Activated CD8-positive, alpha-beta T cell treated with anti-CD3 and anti-CD28 coated beads, Interleukin-2, amount 10 ng/mL, durations not matched to agents 7 days and 5 days (primary cell): ENCODE measurements around the gene PTGR2. TPM values are rescaled to one million over a fixed set of nuclear protein-coding genes. Genes with fewer than 3 reads are reported as not detected.
A peak's percentile ranks its signal among the peaks of the same experiment; 100 is the strongest.
"Not testable (repeated sequence)": the region's sequence is repeated elsewhere in the genome, so short reads cannot be mapped to it uniquely, and the experiment has no call there.

Source experiments
- ATAC-seq: fragments of 150-1000 bp; cut with Tn5 transposase; one replicate; pipeline ENCODE4 v1.10.0; 2021; ENCODE audit warnings: moderate library complexity
- CTCF ChIA-PET: fragments of 350-600 bp; sonication (Branson Sonifier 250); formaldehyde crosslinking; loops from one replicate; lab custom pipeline; 2021; ENCODE audit warnings: antibody characterized with exemption; lab: Charles Lee
- POLR2A ChIA-PET: fragments of 350-600 bp; sonication (Branson Sonifier 250); formaldehyde crosslinking; loops from one replicate; lab custom pipeline; 2021; ENCODE audit warnings: antibody characterized with exemption; lab: Charles Lee
- DNase-seq: peaks from one replicate; pipeline ENCODE4 v3.0.0-alpha.2; 2020
- H3K27ac Mint-ChIP-seq: one replicate; pipeline ENCODE4 v1.8.0; 2021; ENCODE audit warnings: mild to moderate bottlenecking, mixed read lengths
- H3K27me3 Mint-ChIP-seq: one replicate; pipeline ENCODE4 v1.8.0; 2021; ENCODE audit warnings: low read depth, mixed read lengths
- H3K36me3 Mint-ChIP-seq: one replicate; pipeline ENCODE4 v1.8.0; 2021; ENCODE audit warnings: low read depth, mixed read lengths
- H3K4me1 Mint-ChIP-seq: one replicate; pipeline ENCODE4 v1.8.0; 2021; ENCODE audit warnings: low read depth, mixed read lengths
- H3K4me3 Mint-ChIP-seq: one replicate; pipeline ENCODE4 v1.8.0; 2021; ENCODE audit warnings: mild to moderate bottlenecking, mixed read lengths
- H3K9me3 Mint-ChIP-seq: one replicate; pipeline ENCODE4 v1.8.0; 2022; ENCODE audit warnings: mixed read lengths; ENCODE audit not compliant: insufficient read depth
- total RNA-seq, 2 experiments: library from RNA; stranded (reverse); gene quantifications; one replicate each; pipeline ENCODE4 v1.2.3, GENCODE V29; 2021

Gene PTGR2
- total RNA-seq, 2 experiments from 2014 or later, result 1.4 to 1.8 TPM

- Mint-ChIP-seq H3K27me3 (peaks cover 3% of the 10 kb centered on the region), H3K27ac (no peak overlapping the region)
These were observed 18.6 kb upstream of the PTGR2 start for GRCh38 chr14:73833034-73833433.

GRCh38 chr14:73833530-73834260, 17.9 kb upstream of the PTGR2 start:
- Mint-ChIP-seq H3K9me3 (no peaks in the 10 kb centered on the region), H3K36me3 (no peaks in the 10 kb centered on the region), H3K27me3 (peaks cover 3% of the 10 kb centered on the region), H3K4me1 (peaks cover 14% of the 10 kb centered on the region), H3K4me3 (no peak overlapping the region), H3K27ac (no peak overlapping the region)
- no peak for ATAC-seq
- no peak for DNase-seq
- POLR2A ChIA-PET, result no interaction called here
- CTCF ChIA-PET, result interaction anchor here (1.2 kb wide), 1 partner anchor 77 kb away, joined by 3 read pairs; no protein-coding TSS in a partner anchor

More at GRCh38 chr14:73833034-73833433, 18.6 kb upstream of the PTGR2 start:
- CTCF ChIA-PET, result interaction anchor here (1.7 kb wide), 1 partner anchor 104 kb away, joined by 4 read pairs; no protein-coding TSS in a partner anchor
- DNase-seq (no peak), ATAC-seq (no peak)
- Mint-ChIP-seq H3K4me1 (peaks cover 14% of the 10 kb centered on the region), H3K4me3 (no peak overlapping the region), H3K36me3 (no peaks in the 10 kb centered on the region), H3K9me3 (no peaks in the 10 kb centered on the region)
- POLR2A ChIA-PET, result no interaction called here

- CTCF ChIA-PET, result interaction anchor here (1.2 kb wide), 1 partner anchor 77 kb away, joined by 3 read pairs; no protein-coding TSS in a partner anchor
- DNase-seq (no peak), ATAC-seq (no peak)
- peaks cover 3% of the 10 kb centered on the region for H3K27me3 Mint-ChIP-seq
- no peak overlapping the region for H3K4me3 Mint-ChIP-seq
- H3K27ac Mint-ChIP-seq, result no peak overlapping the region
- no peaks in the 10 kb centered on the region for H3K9me3 Mint-ChIP-seq
- POLR2A ChIA-PET, result no interaction called here
- peaks cover 11% of the 10 kb centered on the region for H3K4me1 Mint-ChIP-seq
- no peaks in the 10 kb centered on the region for H3K36me3 Mint-ChIP-seq
These were observed 17.4 kb upstream of the PTGR2 start for GRCh38 chr14:73834261-73834625.

DNA sequence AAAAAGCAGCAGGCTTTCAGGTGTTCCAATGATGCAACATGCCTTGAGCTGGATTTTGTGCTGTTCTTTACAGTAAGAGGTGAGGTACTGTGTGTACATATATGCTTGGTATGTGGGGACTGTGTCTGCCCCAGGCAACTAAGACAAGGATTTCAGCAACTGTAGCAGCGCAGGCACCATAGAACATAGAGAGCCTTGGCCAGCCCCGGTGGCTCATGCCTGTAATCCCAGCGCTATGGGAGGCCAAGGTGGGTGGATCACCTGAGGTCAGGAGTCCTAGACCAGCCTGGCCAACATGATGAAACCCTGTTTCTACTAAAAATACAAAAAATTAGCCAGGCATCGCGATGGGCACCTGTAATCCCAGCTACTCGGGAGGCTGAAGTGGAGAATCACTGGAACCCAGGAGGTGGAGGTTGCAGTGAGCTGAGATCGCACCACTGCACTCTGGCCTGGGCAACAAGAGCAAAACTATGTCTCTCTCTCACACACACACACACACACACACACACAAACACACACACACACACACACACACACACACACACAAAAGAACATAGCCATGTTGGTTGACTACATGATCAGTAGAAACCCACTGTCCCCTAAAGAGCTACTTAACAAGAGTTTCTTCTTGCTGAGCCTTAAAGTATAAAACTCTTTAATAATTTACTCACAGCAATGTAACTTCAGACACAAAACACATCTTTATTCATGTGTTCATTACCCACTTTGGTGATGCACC, 13.2 kb upstream of the PTGR2 start:
- CTCF ChIA-PET, result interaction anchor here (0.9 to 1.1 kb wide), 2 partner anchors 8 to 12 kb away, joined by 3 to 4 read pairs; no protein-coding TSS in a partner anchor
- not testable (repeated sequence) for H3K36me3 Mint-ChIP-seq, H3K4me3 Mint-ChIP-seq, H3K27ac Mint-ChIP-seq, H3K4me1 Mint-ChIP-seq, ATAC-seq, DNase-seq, H3K27me3 Mint-ChIP-seq, H3K9me3 Mint-ChIP-seq
- POLR2A ChIA-PET, result interaction anchor here (0.6 kb wide), 1 partner anchor 79 kb away, joined by 4 read pairs; no protein-coding TSS in a partner anchor

GRCh38 chr14:73842201-73842600, 9.4 kb upstream of the PTGR2 start:
- Mint-ChIP-seq H3K4me1 (no peaks in the 10 kb centered on the region), H3K27me3 (peaks cover 2% of the 10 kb centered on the region), H3K36me3 (peaks cover 2% of the 10 kb centered on the region), H3K27ac (no peak overlapping the region), H3K4me3 (no peak overlapping the region), H3K9me3 (no peaks in the 10 kb centered on the region)
- ChIA-PET POLR2A (no interaction called here), CTCF (interaction anchor here (1.3 to 1.5 kb wide), 2 partner anchors 11 to 17 kb away, joined by 3 read pairs; no protein-coding TSS in a partner anchor)
- DNase-seq (no peak), ATAC-seq (no peak)

GRCh38 chr14:73842851-73843250, 8.8 kb upstream of the PTGR2 start:
- CTCF ChIA-PET, result interaction anchor here (1.3 to 1.5 kb wide), 2 partner anchors 10 to 18 kb away, joined by 3 read pairs; no protein-coding TSS in a partner anchor
- Mint-ChIP-seq H3K27me3 (peaks cover 4% of the 10 kb centered on the region), H3K9me3 (no peaks in the 10 kb centered on the region), H3K4me3 (no peak overlapping the region), H3K36me3 (peaks cover 2% of the 10 kb centered on the region), H3K4me1 (no peaks in the 10 kb centered on the region), H3K27ac (no peak overlapping the region)
- DNase-seq (no peak), ATAC-seq (no peak)
- POLR2A ChIA-PET, result no interaction called here

GRCh38 chr14:73843296-73843695, 8.3 kb upstream of the PTGR2 start:
- CTCF ChIA-PET, result interaction anchor here (1.5 kb wide), 1 partner anchor 10 kb away, joined by 3 read pairs; no protein-coding TSS in a partner anchor
- no peaks in the 10 kb centered on the region for H3K9me3 Mint-ChIP-seq

DNA sequence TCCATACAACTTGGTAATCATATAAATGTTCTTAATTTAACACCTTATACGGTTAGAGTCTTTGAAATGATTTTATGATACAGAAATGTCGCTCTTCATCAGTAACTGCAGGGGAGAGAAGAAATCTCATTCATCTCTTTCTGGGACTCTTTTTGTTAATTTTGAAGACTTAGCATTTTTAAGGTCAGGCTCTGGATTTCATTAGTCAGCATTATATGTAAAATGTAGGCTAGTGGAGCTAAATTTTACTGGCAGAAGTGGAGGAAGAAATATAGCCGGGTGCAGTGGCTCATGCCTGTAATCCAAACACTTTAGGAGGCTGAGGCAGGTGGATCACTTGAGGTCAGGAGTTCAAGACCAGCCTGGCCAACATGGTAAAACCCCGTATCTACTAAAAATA, 4.7 kb upstream of the PTGR2 start:
- H3K36me3 Mint-ChIP-seq, result peaks cover 4% of the 10 kb centered on the region
- no peak overlapping the region for H3K4me3 Mint-ChIP-seq
- peaks cover 4% of the 10 kb centered on the region for H3K27me3 Mint-ChIP-seq
- CTCF ChIA-PET, result interaction anchor here (1.4 to 1.6 kb wide), 3 partner anchors 8 to 118 kb away, joined by 4 to 5 read pairs (median 4); no protein-coding TSS in a partner anchor
- POLR2A ChIA-PET, result interaction anchor here (0.6 kb wide), 1 partner anchor 277 kb away, joined by 3 read pairs; no protein-coding TSS in a partner anchor
- H3K27ac Mint-ChIP-seq, result no peak overlapping the region
- H3K4me1 Mint-ChIP-seq, result peaks cover 11% of the 10 kb centered on the region
- DNase-seq, result no peak
- ATAC-seq, result no peak
- H3K9me3 Mint-ChIP-seq, result no peaks in the 10 kb centered on the region

More at GRCh38 chr14:73843296-73843695, 8.3 kb upstream of the PTGR2 start:
- Mint-ChIP-seq H3K4me3 (no peak overlapping the region), H3K27me3 (peaks cover 4% of the 10 kb centered on the region), H3K4me1 (no peaks in the 10 kb centered on the region), H3K27ac (no peak overlapping the region), H3K36me3 (peaks cover 2% of the 10 kb centered on the region)
- no peak for ATAC-seq
- no peak for DNase-seq
- POLR2A ChIA-PET, result no interaction called here

DNA sequence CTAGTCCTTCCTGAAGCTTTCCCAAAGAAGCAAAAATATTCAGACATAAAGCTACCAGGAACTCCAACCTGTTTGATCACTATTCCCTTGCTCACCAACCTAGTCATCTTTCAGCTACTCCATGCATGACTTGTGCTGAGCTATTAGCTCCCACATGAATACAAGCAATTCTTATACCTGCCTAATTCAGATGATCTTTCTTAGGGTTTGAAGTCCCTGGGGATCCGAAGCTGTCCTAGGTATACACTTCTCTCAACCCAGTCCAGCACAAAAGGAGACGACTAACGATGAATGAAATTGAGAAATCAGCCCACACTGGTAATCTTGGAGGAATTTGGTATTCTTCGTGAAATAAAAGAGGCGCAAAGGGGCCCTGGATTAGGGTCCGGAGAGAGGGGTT, 631 bp upstream of the PTGR2 start:
- peaks cover 24% of the 10 kb centered on the region for H3K4me1 Mint-ChIP-seq
- DNase-seq (no peak), ATAC-seq (no peak)
- CTCF ChIA-PET, result interaction anchor here (0.8 to 2.1 kb wide), 9 partner anchors 21 to 122 kb away, joined by 3 to 10 read pairs (median 3); no protein-coding TSS in a partner anchor
- POLR2A ChIA-PET, result interaction anchor here (1.4 to 2.2 kb wide), 2 partner anchors 35 to 63 kb away, joined by 6 to 12 read pairs; partner anchors contain the start of gene ZNF410
- H3K36me3 Mint-ChIP-seq, result peaks cover 2% of the 10 kb centered on the region
- no peaks in the 10 kb centered on the region for H3K9me3 Mint-ChIP-seq
- H3K27me3 Mint-ChIP-seq, result peaks cover 4% of the 10 kb centered on the region
- peak overlapping the region; percentile 96 for H3K27ac Mint-ChIP-seq
- H3K4me3 Mint-ChIP-seq, result peak overlapping the region; percentile 96

DNA sequence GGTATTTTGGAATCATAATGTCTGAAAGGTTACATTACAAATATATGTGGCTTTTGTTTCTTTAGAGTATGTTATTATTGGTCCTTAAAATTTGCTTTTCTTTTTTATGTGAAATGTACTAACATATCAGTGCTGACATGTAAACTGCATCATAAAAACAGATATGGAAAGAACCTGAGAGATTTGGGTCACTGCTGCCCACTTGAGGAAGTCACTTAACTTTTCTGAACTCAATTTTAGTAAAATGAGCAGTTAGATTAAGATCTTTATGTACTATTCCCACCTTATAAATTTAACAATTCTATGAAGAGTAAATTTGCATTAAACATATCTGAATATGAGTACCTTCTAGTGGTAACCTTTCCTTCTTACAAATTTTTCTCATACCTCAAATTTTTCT, 7.5 kb downstream of the PTGR2 start:
- DNase-seq (no peak), ATAC-seq (no peak)
- CTCF ChIA-PET, result interaction anchor here (1.5 kb wide), 1 partner anchor 131 kb away, joined by 9 read pairs; no protein-coding TSS in a partner anchor
- Mint-ChIP-seq H3K36me3 (no peaks in the 10 kb centered on the region), H3K4me1 (no peaks in the 10 kb centered on the region), H3K27me3 (no peaks in the 10 kb centered on the region), H3K27ac (no peak overlapping the region), H3K9me3 (no peaks in the 10 kb centered on the region), H3K4me3 (no peak overlapping the region)
- POLR2A ChIA-PET, result no interaction called here

GRCh38 chr14:73861073-73861472, 9.4 kb downstream of the PTGR2 start:
- H3K9me3 Mint-ChIP-seq, result no peaks in the 10 kb centered on the region
- no peaks in the 10 kb centered on the region for H3K4me1 Mint-ChIP-seq
- H3K36me3 Mint-ChIP-seq, result no peaks in the 10 kb centered on the region
- POLR2A ChIA-PET, result interaction anchor here (0.6 kb wide), 1 partner anchor 1316 kb away, joined by 3 read pairs; no protein-coding TSS in a partner anchor
- DNase-seq (no peak), ATAC-seq (no peak)
- H3K27me3 Mint-ChIP-seq, result no peaks in the 10 kb centered on the region
- H3K4me3 Mint-ChIP-seq, result no peak overlapping the region
- CTCF ChIA-PET, result no interaction called here
- H3K27ac Mint-ChIP-seq, result no peak overlapping the region
